ENCODE data around the gene TMPRSS6. TPM values are rescaled to one million over a fixed set of nuclear protein-coding genes. Genes with fewer than 3 reads are reported as not detected.
"Not testable (repeated sequence)": the region's sequence is repeated elsewhere in the genome, so short reads cannot be mapped to it uniquely, and the experiment has no call there.

TMPRSS6 gene
- total and polyA plus RNA-seq, 3 experiments from 2014 or later, result 0.16 to 0.68 (median 0.42) TPM

- no peak overlapping the region for H3K4me3 ChIP-seq (ENCODE audit: low read length)
- Mint-ChIP-seq H3K9me3 (no peaks in the 10 kb centered on the region), H3K27me3 (peaks cover 7 to 13% of the 10 kb centered on the region in 2 donors), H3K27ac (no peak overlapping the region), H3K36me3 (no peaks in the 10 kb centered on the region), H3K4me3 (no peak overlapping the region), H3K4me1 (peaks cover 23 to 27% (median 23%) of the 10 kb centered on the region in 3 donors)
- CTCF ChIA-PET, result no interaction called here
- peaks cover 23% of the 10 kb centered on the region for H3K4me1 ChIP-seq (ENCODE audit: insufficient read depth, low read length)
- H3K27me3 ChIP-seq (ENCODE audit: insufficient read depth, low read length, poor library complexity, severe bottlenecking), result no peaks in the 10 kb centered on the region
- no peak for DNase-seq
- POLR2A ChIA-PET, result interaction anchor here (0.6 to 0.7 kb wide), 2 partner anchors 109 to 398 kb away, joined by 3 to 12 read pairs; no protein-coding TSS in a partner anchor
- H3K27ac ChIP-seq (ENCODE audit: low read depth, low read length), result no peak overlapping the region
- no peaks in the 10 kb centered on the region for H3K9me3 ChIP-seq (ENCODE audit: low read length)
- no peaks in the 10 kb centered on the region for H3K36me3 ChIP-seq (ENCODE audit: insufficient read depth, low read length)
Observed at GRCh38 chr22:37075046-37075445, 34.5 kb downstream of the TMPRSS6 start.

- Histone ChIP-seq H3K27ac (ENCODE audit: low read depth, low read length) (no peak overlapping the region), H3K4me1 (ENCODE audit: insufficient read depth, low read length) (peaks cover 18% of the 10 kb centered on the region), H3K4me3 (ENCODE audit: low read length) (no peak overlapping the region), H3K9me3 (ENCODE audit: low read length) (no peaks in the 10 kb centered on the region), H3K36me3 (ENCODE audit: insufficient read depth, low read length) (no peaks in the 10 kb centered on the region), H3K27me3 (ENCODE audit: insufficient read depth, low read length, poor library complexity, severe bottlenecking) (no peaks in the 10 kb centered on the region)
- CTCF ChIA-PET, result no interaction called here
- peaks cover 11 to 18% of the 10 kb centered on the region in 2 donors for H3K27me3 Mint-ChIP-seq
- no peak for DNase-seq
- no peaks in the 10 kb centered on the region for H3K9me3 Mint-ChIP-seq
- H3K36me3 Mint-ChIP-seq, result no peaks in the 10 kb centered on the region
- no peak overlapping the region for H3K27ac Mint-ChIP-seq
- peaks cover 18 to 22% (median 18%) of the 10 kb centered on the region in 3 donors for H3K4me1 Mint-ChIP-seq
- POLR2A ChIA-PET, result no interaction called here
- H3K4me3 Mint-ChIP-seq, result no peak overlapping the region
Observed at GRCh38 chr22:37074537-37074936, 35.0 kb downstream of the TMPRSS6 start.

GRCh38 chr22:37072673-37073072, 36.8 kb downstream of the TMPRSS6 start:
- Mint-ChIP-seq H3K36me3 (no peaks in the 10 kb centered on the region), H3K27me3 (peaks cover 13 to 26% of the 10 kb centered on the region in 2 donors), H3K4me1 (peaks cover 0 to 4% (median under 1%) of the 10 kb centered on the region in 3 donors), H3K9me3 (no peaks in the 10 kb centered on the region), H3K4me3 (no peak overlapping the region), H3K27ac (no peak overlapping the region)
- POLR2A ChIA-PET, result no interaction called here
- Histone ChIP-seq H3K36me3 (ENCODE audit: insufficient read depth, low read length) (no peaks in the 10 kb centered on the region), H3K4me1 (ENCODE audit: insufficient read depth, low read length) (no peaks in the 10 kb centered on the region), H3K9me3 (ENCODE audit: low read length) (no peaks in the 10 kb centered on the region), H3K4me3 (ENCODE audit: low read length) (no peak overlapping the region), H3K27ac (ENCODE audit: low read depth, low read length) (no peak overlapping the region), H3K27me3 (ENCODE audit: insufficient read depth, low read length, poor library complexity, severe bottlenecking) (no peaks in the 10 kb centered on the region)
- CTCF ChIA-PET, result no interaction called here
- DNase-seq, result no peak

GRCh38 chr22:37071850-37072592, 37.5 kb downstream of the TMPRSS6 start:
- H3K27ac ChIP-seq (ENCODE audit: low read depth, low read length); DNase-seq: not testable (repeated sequence)

GRCh38 chr22:37070744-37071143, 38.8 kb downstream of the TMPRSS6 start:
- Histone ChIP-seq H3K4me3 (ENCODE audit: low read length) (no peak overlapping the region), H3K27ac (ENCODE audit: low read depth, low read length) (no peak overlapping the region), H3K36me3 (ENCODE audit: insufficient read depth, low read length) (no peaks in the 10 kb centered on the region), H3K9me3 (ENCODE audit: low read length) (no peaks in the 10 kb centered on the region), H3K4me1 (ENCODE audit: insufficient read depth, low read length) (no peaks in the 10 kb centered on the region), H3K27me3 (ENCODE audit: insufficient read depth, low read length, poor library complexity, severe bottlenecking) (no peaks in the 10 kb centered on the region)
- Mint-ChIP-seq H3K27ac (no peak overlapping the region), H3K4me3 (no peak overlapping the region), H3K36me3 (no peaks in the 10 kb centered on the region), H3K27me3 (peaks cover 14 to 28% of the 10 kb centered on the region in 2 donors), H3K9me3 (no peaks in the 10 kb centered on the region), H3K4me1 (no peaks in the 10 kb centered on the region)
- POLR2A ChIA-PET, result no interaction called here
- CTCF ChIA-PET, result no interaction called here
- DNase-seq, result no peak

More at GRCh38 chr22:37071850-37072592, 37.5 kb downstream of the TMPRSS6 start:
- CTCF ChIA-PET; POLR2A ChIA-PET; H3K9me3 ChIP-seq (ENCODE audit: low read length); H3K4me3 ChIP-seq (ENCODE audit: low read length); H3K4me3 Mint-ChIP-seq; H3K9me3 Mint-ChIP-seq; H3K4me1 Mint-ChIP-seq; H3K27me3 ChIP-seq (ENCODE audit: insufficient read depth, low read length, poor library complexity, severe bottlenecking); H3K36me3 ChIP-seq (ENCODE audit: insufficient read depth, low read length); H3K4me1 ChIP-seq (ENCODE audit: insufficient read depth, low read length); H3K36me3 Mint-ChIP-seq; H3K27ac Mint-ChIP-seq: not testable (repeated sequence)
- peaks cover 14 to 28% of the 10 kb centered on the region in 2 donors for H3K27me3 Mint-ChIP-seq

GRCh38 chr22:37070334-37070733, 39.2 kb downstream of the TMPRSS6 start:
- no peak overlapping the region for H3K27ac ChIP-seq (ENCODE audit: low read depth, low read length)
- Mint-ChIP-seq H3K36me3 (no peaks in the 10 kb centered on the region), H3K9me3 (no peaks in the 10 kb centered on the region), H3K4me3 (no peak overlapping the region), H3K27ac (peak overlapping the region in 1 of 8 donors; percentile 9), H3K4me1 (no peaks in the 10 kb centered on the region), H3K27me3 (peaks cover 14 to 27% of the 10 kb centered on the region in 2 donors)
- DNase-seq, result no peak
- H3K27me3 ChIP-seq (ENCODE audit: insufficient read depth, low read length, poor library complexity, severe bottlenecking), result no peaks in the 10 kb centered on the region
- ChIA-PET CTCF (interaction anchor here (0.9 kb wide), 1 partner anchor 128 kb away, joined by 5 read pairs; no protein-coding TSS in a partner anchor), POLR2A (interaction anchor here (0.7 kb wide), 1 partner anchor 370 kb away, joined by 3 read pairs; no protein-coding TSS in a partner anchor)
- H3K4me1 ChIP-seq (ENCODE audit: insufficient read depth, low read length), result no peaks in the 10 kb centered on the region
- no peaks in the 10 kb centered on the region for H3K36me3 ChIP-seq (ENCODE audit: insufficient read depth, low read length)
- no peaks in the 10 kb centered on the region for H3K9me3 ChIP-seq (ENCODE audit: low read length)
- H3K4me3 ChIP-seq (ENCODE audit: low read length), result no peak overlapping the region

- Mint-ChIP-seq H3K4me3 (no peak overlapping the region), H3K36me3 (no peaks in the 10 kb centered on the region), H3K4me1 (no peaks in the 10 kb centered on the region), H3K27ac (peak overlapping the region in 1 of 8 donors; percentile 14), H3K27me3 (peaks cover 14 to 20% of the 10 kb centered on the region in 2 donors), H3K9me3 (no peaks in the 10 kb centered on the region)
- Histone ChIP-seq H3K4me3 (ENCODE audit: low read length) (no peak overlapping the region), H3K9me3 (ENCODE audit: low read length) (no peaks in the 10 kb centered on the region), H3K27ac (ENCODE audit: low read depth, low read length) (no peak overlapping the region), H3K4me1 (ENCODE audit: insufficient read depth, low read length) (no peaks in the 10 kb centered on the region), H3K36me3 (ENCODE audit: insufficient read depth, low read length) (no peaks in the 10 kb centered on the region), H3K27me3 (ENCODE audit: insufficient read depth, low read length, poor library complexity, severe bottlenecking) (no peaks in the 10 kb centered on the region)
- POLR2A ChIA-PET, result interaction anchor here (0.7 kb wide), 1 partner anchor 370 kb away, joined by 3 read pairs; no protein-coding TSS in a partner anchor
- DNase-seq, result no peak
- CTCF ChIA-PET, result interaction anchor here (0.9 kb wide), 1 partner anchor 129 kb away, joined by 5 read pairs; no protein-coding TSS in a partner anchor
Observed at GRCh38 chr22:37069719-37070118, 39.8 kb downstream of the TMPRSS6 start.

- no peaks in the 10 kb centered on the region for H3K9me3 Mint-ChIP-seq
- CTCF ChIA-PET, result interaction anchor here (0.9 kb wide), 1 partner anchor 129 kb away, joined by 5 read pairs; no protein-coding TSS in a partner anchor
- H3K27me3 Mint-ChIP-seq, result peaks cover 14 to 18% of the 10 kb centered on the region in 2 donors
- DNase-seq, result no peak
- no peak overlapping the region for H3K4me3 Mint-ChIP-seq
- no peaks in the 10 kb centered on the region for H3K27me3 ChIP-seq (ENCODE audit: insufficient read depth, low read length, poor library complexity, severe bottlenecking)
- no peaks in the 10 kb centered on the region for H3K36me3 ChIP-seq (ENCODE audit: insufficient read depth, low read length)
- no peak overlapping the region for H3K27ac Mint-ChIP-seq
- H3K4me3 ChIP-seq (ENCODE audit: low read length), result no peak overlapping the region
- no peaks in the 10 kb centered on the region for H3K4me1 Mint-ChIP-seq
- no peaks in the 10 kb centered on the region for H3K4me1 ChIP-seq (ENCODE audit: insufficient read depth, low read length)
- POLR2A ChIA-PET, result no interaction called here
- peaks cover 0 to 2% (median 0%) of the 10 kb centered on the region in 3 donors for H3K36me3 Mint-ChIP-seq
- no peaks in the 10 kb centered on the region for H3K9me3 ChIP-seq (ENCODE audit: low read length)
- H3K27ac ChIP-seq (ENCODE audit: low read depth, low read length), result no peak overlapping the region
Observed at GRCh38 chr22:37069319-37069718, 40.2 kb downstream of the TMPRSS6 start.

Measured in CD8-positive, alpha-beta memory T cell (primary cell).